SH-SY5Y (cell line): ENCODE results near the gene VWDE.

Source experiments
- GATA2 ChIP-seq: IDR thresholded peaks from 2 replicates; pipeline ENCODE4 v1.6.1; 2011; ENCODE audit warnings: mild to moderate bottlenecking, low read depth, low read length
- GATA3 ChIP-seq: IDR thresholded peaks from 2 replicates; pipeline ENCODE4 v1.6.1; 2011; ENCODE audit warnings: low read depth, mild to moderate bottlenecking, low read length, moderate library complexity

GRCh38 chr7:12314199-12314598, 89.5 kb downstream of the VWDE start:
- TF ChIP-seq GATA2 (no peak), GATA3 (no peak)
